ENCODE measurements around the gene SRSF3.

DNA sequence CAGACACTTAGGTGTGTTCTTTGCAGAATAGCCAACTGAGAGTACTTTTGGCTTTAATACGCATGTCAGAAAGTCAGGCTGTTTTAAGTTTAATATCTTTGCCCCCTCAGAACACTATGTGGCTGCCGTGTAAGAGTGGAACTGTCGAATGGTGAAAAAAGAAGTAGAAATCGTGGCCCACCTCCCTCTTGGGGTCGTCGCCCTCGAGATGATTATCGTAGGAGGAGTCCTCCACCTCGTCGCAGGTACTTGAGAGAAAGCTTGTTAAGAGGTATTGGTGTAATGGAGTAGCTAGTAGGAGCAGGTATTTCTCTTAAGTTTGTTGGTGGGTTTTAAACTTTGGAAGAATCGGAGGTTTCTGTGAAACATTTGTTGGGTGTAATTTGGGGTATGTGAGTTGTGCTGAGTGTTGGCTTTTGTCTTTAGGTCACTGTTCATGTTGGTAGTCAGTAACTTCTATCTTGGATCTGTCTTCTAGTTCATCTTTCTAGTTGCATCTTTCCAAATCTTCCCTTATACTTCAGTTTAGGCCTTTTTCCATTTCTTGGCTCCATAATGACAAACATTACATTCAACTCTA is 4.7 kb downstream of the SRSF3 start:
- TF ChIP-seq, protein P1, sequence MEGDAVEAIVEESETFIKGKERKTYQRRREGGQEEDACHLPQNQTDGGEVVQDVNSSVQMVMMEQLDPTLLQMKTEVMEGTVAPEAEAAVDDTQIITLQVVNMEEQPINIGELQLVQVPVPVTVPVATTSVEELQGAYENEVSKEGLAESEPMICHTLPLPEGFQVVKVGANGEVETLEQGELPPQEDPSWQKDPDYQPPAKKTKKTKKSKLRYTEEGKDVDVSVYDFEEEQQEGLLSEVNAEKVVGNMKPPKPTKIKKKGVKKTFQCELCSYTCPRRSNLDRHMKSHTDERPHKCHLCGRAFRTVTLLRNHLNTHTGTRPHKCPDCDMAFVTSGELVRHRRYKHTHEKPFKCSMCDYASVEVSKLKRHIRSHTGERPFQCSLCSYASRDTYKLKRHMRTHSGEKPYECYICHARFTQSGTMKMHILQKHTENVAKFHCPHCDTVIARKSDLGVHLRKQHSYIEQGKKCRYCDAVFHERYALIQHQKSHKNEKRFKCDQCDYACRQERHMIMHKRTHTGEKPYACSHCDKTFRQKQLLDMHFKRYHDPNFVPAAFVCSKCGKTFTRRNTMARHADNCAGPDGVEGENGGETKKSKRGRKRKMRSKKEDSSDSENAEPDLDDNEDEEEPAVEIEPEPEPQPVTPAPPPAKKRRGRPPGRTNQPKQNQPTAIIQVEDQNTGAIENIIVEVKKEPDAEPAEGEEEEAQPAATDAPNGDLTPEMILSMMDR (IDR thresholded peaks at IDR 0.05; ENCODE audit: low read depth, low read length, poor library complexity, severe bottlenecking): no peak
- TF ChIP-seq EZH2phosphoT487 (IDR thresholded peaks at IDR 0.05; ENCODE audit: borderline replicate concordance, low read length): no peak

Data from DOHH2 (cell line).